HepG2 (cell line): Measurements from ENCODE around the gene PRCD. TPM values are rescaled to one million over a fixed set of nuclear protein-coding genes. Genes with fewer than 3 reads are reported as not detected.
A peak's percentile ranks its signal among the peaks of the same experiment; 100 is the strongest.

Source experiments
- ATF3 ChIP-seq: sonication (generic); formaldehyde crosslinking; IDR thresholded peaks from 2 replicates; pipeline ENCODE4 v1.4.0; 2020; ENCODE audit warnings: missing genetic modification reagents
- ATRX ChIP-seq: sonication (generic); formaldehyde crosslinking; IDR thresholded peaks from 2 replicates; pipeline ENCODE4 v1.4.0; 2020; ENCODE audit warnings: missing genetic modification reagents, borderline replicate concordance
- CBFB ChIP-seq: sonication (generic); formaldehyde crosslinking; IDR thresholded peaks from 2 replicates; pipeline ENCODE4 v1.4.0; 2020; ENCODE audit warnings: missing genetic modification reagents
- CCDC6 ChIP-seq: sonication (generic); formaldehyde crosslinking; IDR thresholded peaks from 2 replicates; pipeline ENCODE4 v1.8.1; 2022; ENCODE audit warnings: mild to moderate bottlenecking, missing genetic modification reagents, moderate library complexity
- CEBPZ ChIP-seq: IDR thresholded peaks from 2 replicates; pipeline ENCODE4 v1.6.1; 2012; ENCODE audit warnings: low read length, improper control_type of control experiment
- CTCF ChIP-seq: sonication (generic); formaldehyde crosslinking; IDR thresholded peaks from 2 replicates; pipeline ENCODE4 v1.5.0; 2020; ENCODE audit warnings: mild to moderate bottlenecking, missing genetic modification reagents, moderate library complexity
- HMGA1 ChIP-seq: sonication (generic); formaldehyde crosslinking; conservative IDR thresholded peaks from 2 replicates; pipeline ENCODE4 v1.4.0; 2020; ENCODE audit warnings: missing genetic modification reagents
- KAT2B ChIP-seq: fragments of 150-350 bp; IDR thresholded peaks from 2 replicates; pipeline ENCODE4 v1.6.1; 2014; ENCODE audit warnings: low read depth, low read length, borderline replicate concordance
- NFIC ChIP-seq: IDR thresholded peaks from 2 replicates; pipeline ENCODE4 v1.6.1; 2012; ENCODE audit warnings: mild to moderate bottlenecking, low read length, inconsistent platforms
- NR2F2 ChIP-seq: IDR thresholded peaks from 2 replicates; pipeline ENCODE4 v1.6.1; 2012; ENCODE audit warnings: low read depth, inconsistent platforms, borderline replicate concordance
- PRPF4 ChIP-seq: fragments of 200-400 bp; formaldehyde crosslinking; IDR thresholded peaks from 2 replicates; pipeline ENCODE4 v1.6.1; 2016; ENCODE audit warnings: low read length, low read depth; ENCODE audit not compliant: poor library complexity, severe bottlenecking
- SKI ChIP-seq: fragments of 450-650 bp; IDR thresholded peaks from one replicate; pipeline ENCODE4 v1.6.1; 2018; ENCODE audit warnings: mild to moderate bottlenecking; ENCODE audit not compliant: partially characterized antibody
- WIZ ChIP-seq: sonication (generic); formaldehyde crosslinking; IDR thresholded peaks from 2 replicates; pipeline ENCODE4 v1.5.1; 2020; ENCODE audit warnings: mild to moderate bottlenecking, missing genetic modification reagents
- ZFP37 ChIP-seq: sonication (generic); formaldehyde crosslinking; IDR thresholded peaks from 2 replicates; pipeline ENCODE4 v1.4.0; 2020; ENCODE audit warnings: missing genetic modification reagents, borderline replicate concordance
- ZFP90 ChIP-seq: sonication (generic); formaldehyde crosslinking; IDR thresholded peaks from 2 replicates; pipeline ENCODE4 v1.8.0; 2022; ENCODE audit warnings: missing genetic modification reagents, mild to moderate bottlenecking, inconsistent platforms, borderline replicate concordance
- ZFYVE20 ChIP-seq: sonication (generic); formaldehyde crosslinking; IDR thresholded peaks from 2 replicates; pipeline ENCODE4 v1.8.0; 2023; ENCODE audit warnings: low read depth, mild to moderate bottlenecking, moderate library complexity, missing genetic modification reagents, borderline replicate concordance
- ZIK1 ChIP-seq: sonication (generic); formaldehyde crosslinking; IDR thresholded peaks from 2 replicates; pipeline ENCODE4 v1.5.0; 2020; ENCODE audit warnings: mild to moderate bottlenecking, low read depth, missing genetic modification reagents, borderline replicate concordance
- ZKSCAN5 ChIP-seq: sonication (generic); formaldehyde crosslinking; IDR thresholded peaks from 2 replicates; pipeline ENCODE4 v1.5.1; 2020; ENCODE audit warnings: mild to moderate bottlenecking, missing genetic modification reagents
- ZNF136 ChIP-seq: sonication (generic); formaldehyde crosslinking; IDR thresholded peaks from 2 replicates; pipeline ENCODE4 v1.8.1; 2022; ENCODE audit warnings: low read depth, mild to moderate bottlenecking, moderate library complexity, missing genetic modification reagents
- ZNF460 ChIP-seq: sonication (generic); formaldehyde crosslinking; IDR thresholded peaks from 2 replicates; pipeline ENCODE4 v1.5.1; 2020; ENCODE audit warnings: missing genetic modification reagents, mild to moderate bottlenecking, borderline replicate concordance
- ZNF570 ChIP-seq: sonication (generic); formaldehyde crosslinking; IDR thresholded peaks from 2 replicates; pipeline ENCODE4 v1.4.0; 2020; ENCODE audit warnings: mild to moderate bottlenecking, missing genetic modification reagents, borderline replicate concordance
- ZNF660 ChIP-seq: sonication (generic); formaldehyde crosslinking; IDR thresholded peaks from 2 replicates; pipeline ENCODE4 v1.5.1; 2020; ENCODE audit warnings: mild to moderate bottlenecking, low read depth, missing genetic modification reagents, borderline replicate concordance
- ZNF749 ChIP-seq: sonication (generic); formaldehyde crosslinking; IDR thresholded peaks from 2 replicates; pipeline ENCODE4 v1.8.0; 2022; ENCODE audit warnings: mild to moderate bottlenecking, missing genetic modification reagents, moderate library complexity, borderline replicate concordance
- ZNF761 ChIP-seq: sonication (generic); formaldehyde crosslinking; conservative IDR thresholded peaks from 2 replicates; pipeline ENCODE4 v1.4.0; 2020; ENCODE audit warnings: mild to moderate bottlenecking, missing genetic modification reagents
- ZNF816 ChIP-seq: sonication (generic); formaldehyde crosslinking; IDR thresholded peaks from 2 replicates; pipeline ENCODE4 v1.8.0; 2022; ENCODE audit warnings: missing genetic modification reagents, mild to moderate bottlenecking, borderline replicate concordance
- ZSCAN31 ChIP-seq: sonication (generic); formaldehyde crosslinking; IDR thresholded peaks from 2 replicates; pipeline ENCODE4 v1.5.0; 2020; ENCODE audit warnings: low read depth, mild to moderate bottlenecking, missing genetic modification reagents
- polyA plus RNA-seq, 8 experiments: library from polyadenylated mRNA; depleted of rRNA in 3 of 8; stranded (reverse) in 7 of 8; unstranded in 1 of 8; fragments of >200 nt; fragmentation: Illumina TruSeq in 4 of 8; extraction: Trizol in 4 of 8; gene quantifications; 2 replicates each; pipeline versions ENCODE4 v1.2.1 to v1.2.3, GENCODE V29; 2011 to 2016; ENCODE audit warnings: low read depth in 4 of 8, missing spikeins in 1 of 8, mixed read lengths in 1 of 8; ENCODE audit not compliant: insufficient read depth in 1 of 8
- total RNA-seq, 5 experiments: library from RNA; depleted of rRNA; stranded (reverse); fragments of >200 nt; fragmentation: Illumina TruSeq; extraction: Trizol; gene quantifications; 2 replicates each; pipeline ENCODE4 v1.2.3, GENCODE V29; 2016; ENCODE audit warnings: low read depth in 1 of 5

Gene PRCD
- total and polyA plus RNA-seq, 2 of the 13 experiments (the other 11 are each of a cell fraction or from before 2014, with no cell fraction given), result 0.51 TPM; not detected in 1

- TF ChIP-seq ZSCAN31 (CRISPR knock-in tag) (no peak), HMGA1 (CRISPR knock-in tag) (no peak), ZNF660 (CRISPR knock-in tag) (no peak), KAT2B (no peak), CCDC6 (CRISPR knock-in tag) (peak; percentile 24; the same call in 1 of the 2 replicates), ZFP90 (peak; percentile 15; the same call in 1 of the 2 replicates), ZNF460 (no peak; the same call in 1 of the 2 replicates), PRPF4 (no peak), ZNF749 (no peak), ZFYVE20 (no peak), ZNF816 (no peak), NFIC (0 out of 2 replicates have a peak, but pooled peaks have one; percentile 19), ZNF570 (CRISPR knock-in tag) (no peak), WIZ (CRISPR knock-in tag) (no peak), ZIK1 (CRISPR knock-in tag) (no peak), CEBPZ (no peak), ZKSCAN5 (CRISPR knock-in tag) (no peak), ZFP37 (CRISPR knock-in tag) (0 out of 2 replicates have a peak, but pooled peaks have one; percentile 33), ZNF761 (CRISPR knock-in tag) (no peak), ATF3 (CRISPR knock-in tag) (no peak), ATRX (CRISPR knock-in tag) (no peak), NR2F2 (no peak), SKI (no peak), CTCF (no peak), CBFB (CRISPR knock-in tag) (no peak), ZNF136 (CRISPR knock-in tag) (no peak)
These were observed 17.0 kb downstream of the PRCD start (continued) for GRCh38 chr17:76556765-76557367.
